Esophagus mucosa (tissue), 1 donor: Measurements from ENCODE around the gene IL19. TPM values are rescaled to one million over a fixed set of nuclear protein-coding genes. Genes with fewer than 3 reads are reported as not detected.

Experiments
- ATAC-seq: fragments of 200-7000 bp; cut with Tn5 transposase; one replicate; pipeline ENCODE4 v1.9.1; 2020
- total RNA-seq: library from RNA; stranded (reverse); gene quantifications from one replicate; pipeline ENCODE4 v1.2.4, GENCODE V29; 2023
- donor health status: DM: yes; HTN: yes; CAD: no.

The IL19 gene, protein sequence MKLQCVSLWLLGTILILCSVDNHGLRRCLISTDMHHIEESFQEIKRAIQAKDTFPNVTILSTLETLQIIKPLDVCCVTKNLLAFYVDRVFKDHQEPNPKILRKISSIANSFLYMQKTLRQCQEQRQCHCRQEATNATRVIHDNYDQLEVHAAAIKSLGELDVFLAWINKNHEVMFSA
- total RNA-seq: 5.5 TPM

DNA sequence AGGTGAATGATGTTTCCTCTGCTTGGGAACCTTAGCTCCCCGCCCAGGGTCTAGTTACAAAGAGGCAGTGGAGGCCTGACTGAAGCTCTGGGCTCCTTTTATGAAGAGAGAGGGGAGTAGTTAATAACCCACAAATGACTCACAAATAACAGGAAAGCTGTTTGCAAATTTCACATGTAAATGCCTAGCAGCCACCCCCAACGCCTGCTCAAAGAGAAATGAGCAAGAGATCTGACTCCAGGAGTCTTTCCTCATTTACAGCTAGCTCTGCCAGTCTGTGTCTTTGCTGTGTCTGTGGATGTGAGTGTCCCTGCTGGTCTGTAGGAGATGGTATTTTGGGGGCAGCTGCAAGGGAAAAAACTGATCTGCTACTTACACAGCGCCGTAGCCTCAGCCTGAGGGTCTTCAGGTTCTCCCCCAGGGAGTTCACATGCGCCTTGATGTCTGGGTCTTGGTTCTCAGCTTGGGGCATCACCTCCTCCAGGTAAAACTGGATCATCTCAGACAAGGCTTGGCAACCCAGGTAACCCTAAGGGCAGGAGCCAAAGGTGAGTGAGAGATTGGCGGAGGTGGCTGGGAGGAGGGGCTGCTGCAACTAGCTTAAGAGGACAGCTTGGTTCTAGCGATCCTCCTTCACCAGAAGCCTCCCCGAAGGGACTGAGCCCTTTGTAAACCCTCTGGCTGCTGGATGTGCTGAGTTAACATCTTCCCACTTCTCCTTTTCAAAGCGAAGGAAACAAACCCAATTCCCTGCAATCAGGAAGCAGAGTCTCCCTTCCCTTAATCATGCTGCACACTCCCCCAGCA lies at the start of gene IL19:
Gene IL19 (plus strand): TSS at position 243 of the 807 bp plus-strand sequence. CDS start 65,890 bp downstream, outside the sequence.
- ATAC-seq: no peak

DNA sequence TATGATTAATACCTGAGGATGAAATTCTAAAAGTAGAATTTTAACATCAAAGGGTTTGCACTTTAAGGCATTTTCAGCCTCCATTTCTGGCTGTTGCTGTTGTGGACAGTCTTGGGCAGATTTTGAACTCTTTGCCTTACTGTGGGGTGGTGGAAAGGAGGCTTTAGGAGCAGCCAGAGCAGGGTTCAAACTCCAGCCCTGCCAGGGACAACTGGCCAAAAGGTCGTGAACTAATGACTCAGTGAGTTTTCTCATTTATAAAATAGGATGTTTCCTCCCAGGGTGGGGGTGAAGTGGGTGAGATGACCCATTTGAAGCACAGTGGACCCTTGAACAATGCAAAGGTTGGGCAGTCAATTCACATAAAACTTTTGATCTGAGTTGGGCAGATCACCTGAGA lies 49.1 kb upstream of the IL19 start:
- no peak for ATAC-seq

DNA sequence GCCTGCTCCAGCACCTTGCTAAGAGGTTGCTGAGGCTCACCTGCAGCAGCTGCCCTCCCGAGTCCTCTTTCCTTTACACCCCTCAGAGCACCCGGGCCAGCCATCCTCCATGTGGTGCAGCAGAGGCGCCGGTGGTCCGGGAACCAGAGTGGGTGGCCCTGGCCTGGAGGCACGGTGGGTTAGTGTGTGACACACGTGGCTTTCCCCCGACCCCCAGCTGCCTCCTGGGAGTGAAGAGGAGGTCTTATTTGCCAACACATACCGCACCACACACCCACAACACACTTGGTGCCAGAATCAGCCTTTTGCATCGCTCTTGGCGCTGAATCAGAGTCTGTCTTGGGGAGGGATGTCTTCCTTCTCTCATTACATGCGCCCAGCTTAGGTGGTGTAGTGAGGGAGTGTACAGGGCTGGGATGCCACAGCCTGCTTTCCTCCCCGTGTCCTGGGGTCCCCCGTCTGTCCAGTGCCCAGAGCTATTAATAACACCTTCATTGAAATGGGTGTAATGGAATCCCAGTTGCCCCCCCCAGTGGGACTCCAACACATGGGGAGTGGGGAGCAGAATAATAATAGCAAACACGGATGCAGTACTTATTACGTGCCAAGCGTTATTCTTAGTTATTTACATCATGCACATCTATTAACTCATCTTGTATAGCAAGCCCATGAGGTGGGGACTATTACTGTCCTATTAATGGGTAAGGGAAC lies 47.7 kb upstream of the IL19 start:
- peak; percentile 6 for ATAC-seq

DNA sequence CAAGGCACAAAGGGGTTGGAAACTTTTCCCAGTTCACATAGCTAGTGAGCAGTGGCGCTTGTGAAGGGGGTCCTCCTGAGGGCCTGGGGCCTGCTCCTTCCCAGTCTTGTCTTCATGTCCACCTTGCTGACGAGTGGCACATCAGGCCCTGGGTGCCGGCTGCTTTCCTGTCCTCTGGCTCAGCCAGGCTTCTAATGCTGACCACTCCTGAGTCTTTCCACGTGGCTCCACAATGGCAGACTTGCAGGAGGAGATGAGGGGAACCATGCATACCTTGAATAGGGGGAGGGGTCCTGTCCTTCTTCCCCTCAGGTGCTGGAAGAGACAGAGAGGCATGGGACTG lies 47.1 kb upstream of the IL19 start:
- ATAC-seq: peak; percentile 3

DNA sequence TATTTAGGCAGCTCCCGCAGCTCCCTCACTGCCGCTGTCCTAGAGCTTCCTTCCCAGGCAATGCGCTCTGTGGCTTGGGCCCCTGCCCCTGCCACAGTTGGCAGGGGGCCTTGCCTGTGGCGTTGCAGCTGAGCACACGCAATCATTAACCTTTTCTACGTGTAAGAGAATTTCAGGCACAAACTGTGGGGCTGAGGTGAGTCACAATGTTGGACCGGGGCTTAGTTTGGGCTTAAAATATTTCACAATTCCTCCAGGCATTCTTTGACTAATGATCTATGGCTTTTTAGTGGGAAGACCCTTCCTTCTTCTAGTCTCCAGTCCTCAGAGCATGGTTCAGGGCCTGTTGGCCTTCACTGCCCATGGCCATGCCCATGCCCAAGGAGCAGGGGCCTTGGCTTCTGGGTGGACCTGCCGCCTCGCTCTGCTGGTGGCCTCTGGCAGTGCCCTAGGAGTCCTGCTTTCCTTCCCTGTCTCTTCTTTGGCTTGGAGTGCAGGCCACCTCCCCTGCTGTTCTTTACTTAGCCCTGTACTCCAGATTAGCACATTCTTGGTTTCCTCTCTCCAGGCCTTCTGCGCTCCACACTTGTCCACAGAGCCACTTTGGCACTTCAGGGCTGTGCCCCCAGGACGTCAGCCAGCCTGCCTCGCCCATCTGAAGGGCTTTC lies 46.6 kb upstream of the IL19 start:
- peak; percentile 71 for ATAC-seq

DNA sequence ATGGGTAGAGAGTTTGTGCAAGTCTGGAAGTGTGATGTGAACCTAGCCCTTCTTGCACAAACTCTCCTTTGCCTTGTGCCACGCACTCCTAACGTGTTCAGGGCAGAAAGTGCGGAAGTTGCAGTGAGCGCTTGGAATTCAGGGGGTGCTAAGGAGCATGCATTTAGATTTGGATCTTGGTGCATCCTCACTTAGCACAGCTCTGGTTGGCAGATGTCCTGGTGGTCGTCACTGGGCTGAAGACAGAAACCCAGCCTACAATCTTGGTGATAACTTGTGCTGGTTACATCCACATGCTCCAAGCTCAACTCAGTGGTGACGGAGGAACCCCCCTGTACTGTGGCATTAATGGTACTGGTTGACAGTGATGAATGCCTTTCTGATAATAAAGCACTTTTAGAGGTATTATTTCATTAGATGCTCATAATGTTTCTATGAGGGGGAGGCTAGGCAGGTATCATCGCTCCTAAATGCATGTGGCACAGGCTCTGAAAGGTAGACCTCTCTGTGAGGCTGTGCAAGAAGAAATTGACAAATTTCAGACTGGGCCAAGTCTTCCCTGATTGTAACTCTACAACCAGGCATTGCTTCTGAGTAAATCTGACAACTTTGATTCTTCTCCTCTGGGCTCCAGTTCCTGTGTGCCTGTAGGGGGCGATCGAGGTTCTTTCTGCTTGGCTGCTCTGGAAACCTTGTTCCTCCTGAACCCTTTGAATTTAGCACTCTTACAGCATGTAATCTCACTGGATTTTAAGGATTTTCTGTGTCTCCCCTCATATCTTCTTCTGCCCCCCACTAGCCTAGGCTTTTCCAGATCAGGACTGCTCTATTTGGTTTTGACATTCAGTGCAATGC lies 45.2 kb upstream of the IL19 start:
- peak; percentile 47 for ATAC-seq

DNA sequence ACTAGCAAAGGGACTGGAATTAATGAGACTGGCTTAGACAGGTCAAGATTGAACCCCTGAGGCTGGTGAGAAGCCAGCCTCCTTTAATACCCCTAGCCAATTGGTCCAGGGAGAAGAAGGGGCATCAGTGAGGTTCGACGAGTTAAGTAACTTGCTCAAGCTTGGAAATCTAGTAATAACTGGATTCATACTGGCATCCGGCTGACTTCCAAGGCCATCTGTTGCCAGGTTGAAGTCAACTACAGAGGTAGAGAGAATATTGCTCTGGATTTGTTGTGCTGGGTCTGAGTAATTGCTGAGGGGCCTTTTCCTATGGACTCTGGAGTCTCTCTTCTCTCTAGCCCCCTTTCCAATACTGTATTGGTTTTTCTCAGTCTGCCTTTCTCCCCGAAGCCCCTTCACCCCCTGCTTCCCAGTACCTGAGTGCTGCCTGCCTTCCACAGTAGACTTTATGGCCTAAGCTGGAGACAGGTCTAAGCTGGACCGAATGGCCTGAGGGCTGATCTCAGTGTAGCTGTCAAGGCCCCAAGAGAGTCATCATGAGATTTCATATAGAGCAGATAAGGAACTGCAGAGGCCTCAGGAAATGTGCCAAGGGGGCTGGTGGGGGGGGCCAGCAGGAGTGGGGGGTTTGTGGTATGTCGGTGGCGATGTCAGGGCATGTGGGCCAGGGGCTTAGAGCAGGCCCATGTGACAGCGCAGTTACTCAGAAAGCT lies 42.4 kb upstream of the IL19 start:
- no peak for ATAC-seq

DNA sequence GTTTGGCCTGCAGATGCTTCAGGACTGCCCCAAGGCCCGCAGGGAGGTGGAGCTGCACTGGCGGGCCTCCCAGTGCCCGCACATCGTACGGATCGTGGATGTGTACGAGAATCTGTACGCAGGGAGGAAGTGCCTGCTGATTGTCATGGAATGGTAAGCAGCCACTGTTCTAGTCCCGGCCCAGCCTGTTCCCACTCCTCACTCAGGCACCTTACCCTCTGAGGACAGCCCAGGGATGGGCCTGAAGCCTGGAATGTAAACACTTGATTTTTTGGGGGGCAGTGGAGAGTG lies 41.9 kb upstream of the IL19 start:
- no peak for ATAC-seq

DNA sequence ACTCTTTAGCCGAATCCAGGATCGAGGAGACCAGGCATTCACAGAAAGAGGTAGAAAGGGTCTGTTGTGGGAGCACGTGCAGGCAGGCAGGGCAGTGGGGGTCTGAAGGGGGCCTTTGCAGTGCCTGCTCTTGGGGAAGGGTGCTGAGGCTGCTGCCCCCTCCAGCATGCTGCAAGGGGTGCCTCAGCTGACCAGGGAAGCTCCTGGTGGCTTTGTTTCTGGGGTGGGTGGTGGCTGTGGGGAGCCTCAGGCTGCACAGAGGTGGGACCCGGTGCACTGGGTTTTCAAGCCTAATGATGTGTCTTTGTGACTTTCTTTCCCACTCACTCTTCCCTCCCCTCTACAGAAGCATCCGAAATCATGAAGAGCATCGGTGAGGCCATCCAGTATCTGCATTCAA lies 41.5 kb upstream of the IL19 start:
- ATAC-seq: no peak

DNA sequence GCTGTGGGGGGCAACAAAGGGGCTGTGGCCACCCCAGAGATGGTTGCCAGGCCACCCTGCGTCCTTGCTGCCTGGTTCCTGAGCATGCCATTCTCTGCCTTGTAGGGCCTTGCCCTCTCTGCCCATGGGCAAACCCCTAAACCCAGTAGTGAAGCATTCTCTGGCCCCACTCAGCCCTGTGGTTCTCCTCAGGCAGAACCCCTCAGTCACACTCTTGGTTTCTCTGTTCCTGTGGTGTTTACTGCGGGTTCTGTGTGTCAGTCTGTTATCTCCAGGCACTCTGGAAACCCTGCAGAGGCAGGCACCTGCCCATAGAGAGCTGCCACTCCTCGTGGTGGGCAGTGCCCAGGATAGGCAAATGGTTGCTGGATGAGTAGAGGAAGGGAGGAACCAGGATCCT lies 41.1 kb upstream of the IL19 start:
- ATAC-seq: no peak

DNA sequence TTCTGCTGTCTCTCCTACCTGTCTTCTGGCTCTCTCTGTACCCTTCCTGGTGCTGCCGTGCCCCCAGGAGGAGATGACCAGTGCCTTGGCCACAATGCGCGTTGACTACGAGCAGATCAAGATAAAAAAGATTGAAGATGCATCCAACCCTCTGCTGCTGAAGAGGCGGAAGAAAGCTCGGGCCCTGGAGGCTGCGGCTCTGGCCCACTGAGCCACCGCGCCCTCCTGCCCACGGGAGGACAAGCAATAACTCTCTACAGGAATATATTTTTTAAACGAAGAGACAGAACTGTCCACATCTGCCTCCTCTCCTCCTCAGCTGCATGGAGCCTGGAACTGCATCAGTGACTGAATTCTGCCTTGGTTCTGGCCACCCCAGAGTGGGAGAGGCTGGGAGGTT lies 38.1 kb upstream of the IL19 start:
- ATAC-seq: no peak

DNA sequence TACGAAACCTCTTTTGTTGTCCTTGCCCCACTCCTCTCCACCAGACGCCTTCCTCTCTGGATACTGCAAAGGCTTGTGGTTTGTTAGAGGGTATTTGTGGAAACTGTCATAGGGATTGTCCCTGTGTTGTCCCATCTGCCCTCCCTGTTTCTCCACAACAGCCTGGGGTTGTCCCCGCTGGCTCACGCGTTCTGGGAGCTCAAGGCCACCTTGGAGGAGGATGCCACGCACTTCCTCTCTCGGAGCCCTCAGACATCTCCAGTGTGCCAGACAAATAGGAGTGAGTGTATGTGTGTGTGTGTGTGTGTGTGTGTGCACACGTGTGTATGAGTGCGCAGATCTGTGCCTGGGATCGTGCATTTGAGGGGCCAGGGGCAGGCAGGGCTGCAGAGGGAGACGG lies 37.6 kb upstream of the IL19 start:
- no peak for ATAC-seq

DNA sequence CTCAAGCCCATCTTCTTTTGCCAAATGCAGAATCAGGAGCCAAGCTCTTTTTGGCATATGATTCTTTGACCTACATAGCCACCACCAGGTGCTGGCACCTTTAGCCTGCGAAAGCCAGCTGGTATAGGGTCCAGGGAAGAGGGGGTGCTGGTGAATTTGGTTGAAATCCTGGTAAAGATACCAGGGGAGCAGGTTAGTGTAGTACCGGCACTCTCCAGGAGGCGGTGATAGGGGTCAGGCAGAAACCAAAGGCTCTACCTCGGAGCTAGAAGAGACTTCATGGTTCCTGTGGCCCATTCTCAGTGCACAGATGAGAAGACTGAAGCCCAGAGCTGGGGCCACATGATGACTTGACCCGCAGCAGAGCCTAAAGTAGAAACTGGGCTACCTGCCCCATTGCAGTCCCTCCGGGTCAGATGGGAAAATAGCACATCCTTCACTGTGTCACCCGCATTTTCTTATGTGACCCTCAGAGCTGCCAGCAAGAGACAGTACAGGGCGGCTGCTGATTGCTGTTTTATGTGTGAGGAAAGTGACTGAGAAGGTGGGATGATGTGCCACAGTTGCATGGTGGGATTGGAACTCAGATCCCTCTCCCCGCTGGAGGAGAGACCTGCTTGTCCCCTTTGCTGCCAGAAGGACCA lies 36.0 kb upstream of the IL19 start:
- peak; percentile 59 for ATAC-seq

DNA sequence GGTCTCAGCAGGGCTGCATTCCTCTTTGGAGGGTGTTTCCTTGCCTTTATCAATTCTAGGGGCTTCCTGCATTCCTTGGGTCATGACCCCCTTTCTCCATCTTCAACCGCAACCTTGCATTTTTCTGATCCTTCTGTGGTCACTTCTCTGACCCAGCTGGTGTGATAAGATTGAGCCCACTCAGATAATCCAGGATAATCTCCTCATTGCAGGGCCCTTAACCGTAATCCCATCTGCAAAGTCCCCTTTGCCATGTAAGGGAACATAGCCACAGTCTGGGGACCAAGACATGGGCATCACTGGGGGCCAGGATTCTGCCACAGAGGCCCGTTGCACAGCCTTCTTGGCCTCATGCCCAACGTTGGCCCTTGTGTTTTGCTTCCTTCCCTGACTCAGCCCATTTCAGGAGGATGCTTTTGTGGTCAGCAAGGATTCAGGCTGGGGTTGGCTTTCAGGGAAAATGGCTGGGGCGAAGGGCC lies 35.0 kb upstream of the IL19 start:
- ATAC-seq: no peak

DNA sequence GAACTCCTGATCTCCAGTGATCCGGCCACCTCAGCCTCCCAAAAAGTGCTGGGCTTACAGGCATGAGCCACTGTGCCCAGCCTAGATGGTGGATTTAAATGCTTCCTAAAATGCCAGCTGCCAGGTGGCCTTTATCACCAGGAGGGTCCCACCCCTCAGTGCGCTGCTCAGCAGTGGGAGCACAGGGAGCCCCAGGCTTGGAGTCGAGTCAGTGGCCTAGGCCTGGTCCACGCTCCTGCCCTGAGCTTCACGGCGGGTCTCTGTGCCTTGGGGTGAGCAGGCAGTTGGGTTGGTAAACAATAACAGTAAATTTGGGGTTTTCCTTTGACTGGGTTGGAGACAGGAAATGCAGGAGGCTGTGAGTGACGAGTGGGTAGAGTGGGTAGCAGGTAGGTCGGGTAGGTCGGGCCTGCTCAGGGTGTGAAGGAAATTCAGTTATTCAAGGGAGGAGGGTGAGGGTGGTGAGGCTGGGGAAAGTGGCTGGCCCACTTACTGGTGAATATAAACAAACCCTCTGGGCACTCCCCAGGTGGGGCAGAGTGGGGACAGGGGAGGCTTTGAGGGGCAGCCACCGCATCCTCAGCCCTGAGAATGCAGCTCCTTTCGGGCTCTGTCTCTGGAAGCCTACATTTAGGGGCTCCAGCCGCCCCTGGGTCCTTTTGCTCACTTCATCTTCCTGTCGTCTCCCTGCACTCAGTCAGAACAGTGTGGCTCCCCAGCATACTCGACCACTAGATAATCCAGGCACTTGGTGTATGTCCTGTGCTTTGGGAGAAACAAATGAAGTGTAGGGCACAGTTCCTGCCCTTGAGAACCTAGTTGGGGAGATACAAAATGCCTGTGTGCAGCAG lies 33.5 kb upstream of the IL19 start:
- no peak for ATAC-seq

DNA sequence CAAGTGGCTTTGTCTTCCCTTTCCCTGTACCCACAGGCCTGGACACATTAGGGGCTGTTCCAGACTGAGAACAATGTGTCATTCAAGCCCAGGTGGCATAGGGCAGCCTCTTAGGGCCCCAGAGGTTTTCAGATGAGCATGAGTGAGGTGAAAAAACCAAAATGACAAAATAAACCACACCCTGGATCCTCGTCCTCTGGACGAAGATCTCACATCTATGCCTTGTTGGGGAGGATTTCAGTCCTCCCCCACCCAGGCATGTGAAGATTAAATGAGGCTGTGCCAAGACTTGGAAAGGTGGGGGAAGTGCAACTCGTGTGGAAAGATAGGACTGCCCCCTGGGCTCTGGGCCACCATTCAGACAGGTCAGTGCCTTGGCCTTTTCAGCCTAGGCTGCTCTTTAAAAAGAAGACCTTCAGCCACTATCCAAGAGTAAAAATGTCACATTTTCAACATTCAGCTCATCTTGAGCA lies 32.8 kb upstream of the IL19 start:
- ATAC-seq: no peak

DNA sequence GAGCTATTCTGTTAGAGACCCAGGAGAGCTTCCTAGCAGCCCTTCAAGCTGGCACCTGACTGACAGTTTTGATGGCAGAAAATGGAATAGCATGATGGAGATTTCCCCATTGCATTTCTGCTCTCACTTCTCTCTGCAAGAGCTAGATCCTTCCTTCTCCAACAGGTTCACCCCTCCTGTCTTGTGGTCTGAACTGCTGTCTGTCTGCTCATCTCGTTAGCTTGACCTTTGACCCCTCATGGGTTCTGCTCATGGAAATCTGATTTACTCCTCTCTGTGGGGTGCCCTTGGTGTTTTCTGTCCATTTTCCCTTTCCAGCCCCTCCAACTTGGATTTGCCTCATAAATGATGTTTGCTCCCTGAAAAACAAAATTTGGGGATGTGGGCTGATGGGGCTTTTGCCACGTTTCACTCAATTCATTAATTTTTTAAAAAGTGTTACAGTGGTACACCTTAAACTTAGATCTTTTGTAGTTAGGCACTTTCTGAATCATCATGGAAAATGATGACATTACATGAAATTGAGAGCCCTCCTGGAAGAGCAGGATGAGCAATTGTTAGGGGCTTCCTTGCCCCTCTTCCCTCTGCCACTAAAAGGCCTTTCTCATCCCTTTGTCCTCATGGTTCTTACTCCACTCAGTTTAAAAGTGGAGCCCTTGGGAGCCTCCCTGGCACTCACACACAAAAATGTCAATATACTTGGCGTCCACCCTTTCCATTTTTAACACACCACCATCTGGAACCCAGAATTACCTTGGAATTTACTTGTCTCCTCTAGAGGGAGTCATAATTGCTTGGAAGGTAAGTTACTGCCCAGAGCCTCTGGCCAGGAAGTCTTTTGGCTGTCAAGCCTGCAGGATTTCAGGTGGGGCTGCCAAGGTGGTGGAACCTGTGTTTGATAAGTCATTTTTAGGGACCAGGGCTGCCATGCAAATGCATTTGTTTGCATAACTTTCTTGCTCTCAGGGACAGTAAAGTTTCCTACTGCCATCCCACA lies 31.9 kb upstream of the IL19 start:
- peak; percentile 53 for ATAC-seq

DNA sequence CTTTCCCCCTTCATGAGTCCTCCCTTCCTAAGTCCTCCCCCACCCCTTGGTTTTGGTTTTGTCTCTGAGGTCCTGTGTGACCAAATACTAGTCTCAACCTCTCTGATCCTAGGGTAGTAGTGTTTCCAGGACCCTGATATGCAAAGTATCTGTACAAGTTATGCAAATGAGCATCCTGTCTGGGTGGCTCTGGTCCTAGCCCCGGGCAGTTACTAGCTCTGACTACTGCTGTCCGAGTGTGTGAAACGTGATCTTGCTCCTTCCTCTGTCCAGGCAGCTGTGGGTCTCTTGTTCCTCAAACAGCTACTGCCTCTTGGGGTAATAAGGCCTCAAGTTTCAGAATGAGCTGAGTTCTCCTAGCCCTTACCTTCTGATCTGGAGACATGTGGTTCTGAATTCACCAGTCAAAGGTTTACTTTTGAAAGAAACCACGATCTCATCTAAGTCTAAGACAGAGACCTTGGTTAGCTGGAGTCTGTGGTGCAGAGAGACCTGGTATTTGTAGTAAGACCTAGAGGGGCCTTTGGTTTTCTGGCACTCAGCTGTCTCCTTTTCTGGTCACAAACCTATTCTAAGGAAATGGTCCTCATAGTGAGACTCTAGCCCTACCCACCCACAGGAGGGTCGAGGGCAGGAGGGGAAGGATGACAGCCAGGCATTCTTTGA lies 31.0 kb upstream of the IL19 start:
- ATAC-seq: peak; percentile 40
